ENCODE data around the gene DYNLL2. TPM values are rescaled to one million over a fixed set of nuclear protein-coding genes. Genes with fewer than 3 reads are reported as not detected.

DYNLL2 gene
- total RNA-seq, 2 experiments from 2014 or later = 12.4 to 22.5 TPM

DNA sequence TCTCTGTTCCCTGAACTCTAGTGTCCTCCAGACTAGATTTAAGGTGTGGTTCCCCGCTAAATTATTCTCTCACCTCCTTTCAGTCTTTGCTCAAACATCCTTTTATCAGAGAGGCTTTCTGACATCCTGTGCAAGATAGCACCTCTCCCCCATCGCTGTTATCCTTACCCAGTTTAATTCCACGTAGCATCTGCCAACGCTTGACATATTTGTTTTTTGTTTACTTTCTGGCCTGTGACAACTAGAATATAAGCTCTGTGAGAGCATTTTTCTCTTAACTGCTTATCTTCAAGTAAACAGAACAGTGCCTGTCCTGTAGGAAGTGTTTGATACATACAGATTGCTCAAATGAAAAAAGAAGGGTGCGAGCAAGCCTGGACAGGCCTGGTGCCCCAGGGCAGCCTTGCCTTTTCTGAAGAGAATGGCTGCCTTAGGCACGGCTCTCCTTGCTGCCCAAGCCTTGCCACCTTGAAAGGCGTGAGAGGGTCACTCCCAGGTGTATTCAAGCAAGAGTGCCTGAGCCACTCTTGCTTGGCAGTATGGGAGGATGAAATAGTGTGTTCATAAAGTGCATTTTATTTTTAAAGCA lies 9.7 kb downstream of the DYNLL2 start:
- H3K27ac ChIP-seq (ENCODE audit: low read depth, low read length, poor library complexity, severe bottlenecking) = no peak overlapping the region
- H3K4me1 ChIP-seq (ENCODE audit: insufficient read depth, low read length, poor library complexity, severe bottlenecking) = no peaks in the 10 kb centered on the region
- no peaks in the 10 kb centered on the region for H3K9me3 ChIP-seq (ENCODE audit: low read length)
- peaks cover 70% of the 10 kb centered on the region for H3K36me3 ChIP-seq (ENCODE audit: insufficient read depth, low read length)
- H3K4me3 ChIP-seq (ENCODE audit: low read depth, low read length, poor library complexity, severe bottlenecking) = no peak overlapping the region
- ChIA-PET POLR2A (no interaction called here), CTCF (ENCODE audit: unreplicated experiment) (interaction anchor here (1.2 kb wide), 1 partner anchor 10 kb away, joined by 3 read pairs; the partner anchor contains the start of gene DYNLL2)
- no peak overlapping the region for H2AFZ ChIP-seq (ENCODE audit: low read length)
- intact Hi-C loops (cut with micrococcal nuclease; ENCODE audit: unreplicated experiment) = no loop called here
- no TSS peak for BruUV-seq (replicated peaks)
- H3K79me2 ChIP-seq (ENCODE audit: insufficient read depth, low read depth, low read length) = peaks cover 12% of the 10 kb centered on the region; the same call in 1 of the 2 replicates
- H3K4me2 ChIP-seq (ENCODE audit: low read length) = no peak overlapping the region
- H3K9me2 ChIP-seq (ENCODE audit: insufficient read depth, low read length) = no peaks in the 10 kb centered on the region
- TF ChIP-seq EZH2phosphoT487 (IDR thresholded peaks at IDR 0.05; ENCODE audit: borderline replicate concordance, low read depth, low read length) = no peak
- H4K20me1 ChIP-seq (ENCODE audit: insufficient read depth, low read length) = peaks cover 7% of the 10 kb centered on the region
- no peak for DNase-seq (ENCODE audit: low spot score)

DNA sequence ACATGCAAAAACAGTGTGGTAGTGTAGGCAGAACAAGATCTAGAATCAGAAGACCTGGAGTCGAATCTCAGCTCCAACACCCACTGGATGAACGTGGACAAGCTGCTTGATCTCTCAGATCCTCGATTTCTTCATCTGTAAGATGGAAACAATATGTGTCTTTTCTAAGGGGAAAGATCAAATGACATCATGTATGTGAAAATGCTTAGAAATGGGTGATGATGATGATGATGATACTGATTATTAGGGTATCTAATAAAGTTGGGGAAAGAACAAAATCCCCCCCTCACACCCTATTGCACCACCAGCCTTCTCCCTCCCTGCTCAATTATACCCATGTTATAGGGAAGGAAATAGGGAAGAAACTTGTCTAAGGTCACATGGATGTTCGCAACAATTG lies 10.9 kb downstream of the DYNLL2 start:
- ChIA-PET CTCF (ENCODE audit: unreplicated experiment) (no interaction called here), POLR2A (no interaction called here)
- intact Hi-C loops (cut with micrococcal nuclease; ENCODE audit: unreplicated experiment) = no loop called here
- TF ChIP-seq, protein P1, sequence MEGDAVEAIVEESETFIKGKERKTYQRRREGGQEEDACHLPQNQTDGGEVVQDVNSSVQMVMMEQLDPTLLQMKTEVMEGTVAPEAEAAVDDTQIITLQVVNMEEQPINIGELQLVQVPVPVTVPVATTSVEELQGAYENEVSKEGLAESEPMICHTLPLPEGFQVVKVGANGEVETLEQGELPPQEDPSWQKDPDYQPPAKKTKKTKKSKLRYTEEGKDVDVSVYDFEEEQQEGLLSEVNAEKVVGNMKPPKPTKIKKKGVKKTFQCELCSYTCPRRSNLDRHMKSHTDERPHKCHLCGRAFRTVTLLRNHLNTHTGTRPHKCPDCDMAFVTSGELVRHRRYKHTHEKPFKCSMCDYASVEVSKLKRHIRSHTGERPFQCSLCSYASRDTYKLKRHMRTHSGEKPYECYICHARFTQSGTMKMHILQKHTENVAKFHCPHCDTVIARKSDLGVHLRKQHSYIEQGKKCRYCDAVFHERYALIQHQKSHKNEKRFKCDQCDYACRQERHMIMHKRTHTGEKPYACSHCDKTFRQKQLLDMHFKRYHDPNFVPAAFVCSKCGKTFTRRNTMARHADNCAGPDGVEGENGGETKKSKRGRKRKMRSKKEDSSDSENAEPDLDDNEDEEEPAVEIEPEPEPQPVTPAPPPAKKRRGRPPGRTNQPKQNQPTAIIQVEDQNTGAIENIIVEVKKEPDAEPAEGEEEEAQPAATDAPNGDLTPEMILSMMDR (conservative IDR thresholded peaks at IDR 0.05; ENCODE audit: low read length) = no peak
- TF ChIP-seq EZH2phosphoT487 (IDR thresholded peaks at IDR 0.05; ENCODE audit: borderline replicate concordance, low read depth, low read length) = no peak
- no peak overlapping the region for H3K4me3 ChIP-seq (ENCODE audit: low read depth, low read length, poor library complexity, severe bottlenecking)
- H3K4me2 ChIP-seq (ENCODE audit: low read length) = no peak overlapping the region
- H4K20me1 ChIP-seq (ENCODE audit: insufficient read depth, low read length) = no peaks in the 10 kb centered on the region
- H3K9me2 ChIP-seq (ENCODE audit: insufficient read depth, low read length) = no peaks in the 10 kb centered on the region
- H3K27ac ChIP-seq (ENCODE audit: low read depth, low read length, poor library complexity, severe bottlenecking) = no peak overlapping the region
- peaks cover 58% of the 10 kb centered on the region for H3K36me3 ChIP-seq (ENCODE audit: insufficient read depth, low read length)
- BruUV-seq (replicated peaks) = no TSS peak
- 0 out of 2 replicates have a peak, but pooled peaks cover 3% of the 10 kb centered on the region for H3K79me2 ChIP-seq (ENCODE audit: insufficient read depth, low read depth, low read length)
- H2AFZ ChIP-seq (ENCODE audit: low read length) = no peak overlapping the region
- no peak for DNase-seq (ENCODE audit: low spot score)
- no peaks in the 10 kb centered on the region for H3K9me3 ChIP-seq (ENCODE audit: low read length)
- H3K4me1 ChIP-seq (ENCODE audit: insufficient read depth, low read length, poor library complexity, severe bottlenecking) = no peaks in the 10 kb centered on the region

DNA sequence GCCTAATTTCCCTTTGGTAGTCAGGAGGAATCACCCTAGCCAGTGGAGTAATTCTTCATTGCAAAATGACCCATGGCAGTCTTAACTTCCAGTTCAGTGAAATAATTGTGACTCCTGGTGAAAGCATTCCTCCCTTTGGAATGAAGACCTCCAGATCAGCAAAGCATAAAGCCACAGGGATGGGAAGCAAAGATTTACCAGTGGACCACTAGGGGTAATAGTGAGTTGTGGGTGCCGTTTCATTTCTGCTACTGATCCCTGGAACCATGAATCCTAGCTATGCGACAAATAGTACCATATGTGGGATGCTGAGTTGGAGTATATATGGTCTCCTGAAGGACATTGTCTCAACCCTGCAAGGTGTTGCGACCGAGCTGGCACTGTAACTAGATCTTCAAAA lies 13.7 kb downstream of the DYNLL2 start:
- H4K20me1 ChIP-seq (ENCODE audit: insufficient read depth, low read length) = no peaks in the 10 kb centered on the region
- no peaks in the 10 kb centered on the region for H3K9me2 ChIP-seq (ENCODE audit: insufficient read depth, low read length)
- TF ChIP-seq EZH2phosphoT487 (IDR thresholded peaks at IDR 0.05; ENCODE audit: borderline replicate concordance, low read depth, low read length) = no peak
- TF ChIP-seq, protein P1 (conservative IDR thresholded peaks at IDR 0.05; ENCODE audit: low read length) = peak; percentile 43
- no peak overlapping the region for H3K27ac ChIP-seq (ENCODE audit: low read depth, low read length, poor library complexity, severe bottlenecking)
- H3K79me2 ChIP-seq (ENCODE audit: insufficient read depth, low read depth, low read length) = no peaks in the 10 kb centered on the region
- no TSS peak for BruUV-seq (replicated peaks)
- intact Hi-C loops (cut with micrococcal nuclease; ENCODE audit: unreplicated experiment) = no loop called here
- H3K4me1 ChIP-seq (ENCODE audit: insufficient read depth, low read length, poor library complexity, severe bottlenecking) = no peaks in the 10 kb centered on the region
- no peak overlapping the region for H2AFZ ChIP-seq (ENCODE audit: low read length)
- H3K4me3 ChIP-seq (ENCODE audit: low read depth, low read length, poor library complexity, severe bottlenecking) = no peak overlapping the region
- ChIA-PET POLR2A (interaction anchor here (0.7 to 0.8 kb wide), 2 partner anchors 89 to 247 kb away, joined by 3 read pairs; partner anchors contain the start of gene SRSF1), CTCF (ENCODE audit: unreplicated experiment) (interaction anchor here (1.2 kb wide), 1 partner anchor 98 kb away, joined by 3 read pairs; no protein-coding TSS in a partner anchor)
- no peaks in the 10 kb centered on the region for H3K9me3 ChIP-seq (ENCODE audit: low read length)
- H3K36me3 ChIP-seq (ENCODE audit: insufficient read depth, low read length) = peaks cover 30% of the 10 kb centered on the region
- no peak for DNase-seq (ENCODE audit: low spot score)
- H3K4me2 ChIP-seq (ENCODE audit: low read length) = no peak overlapping the region

Data from OCI-LY7 (cell line).